GM12892 (cell line): Measurements from ENCODE around the gene KRT81.

Source experiments
- POLR2A ChIP-seq: IDR thresholded peaks from 2 replicates; pipeline ENCODE4 v1.6.1; 2011; ENCODE audit warnings: low read depth, low read length, control low read depth
- POLR2AphosphoS5 ChIP-seq: IDR thresholded peaks from 2 replicates; pipeline ENCODE4 v1.6.1; 2011; ENCODE audit warnings: low read depth, low read length, control low read depth
- TAF1 ChIP-seq: IDR thresholded peaks from 2 replicates; pipeline ENCODE4 v1.6.1; 2011; ENCODE audit warnings: low read depth, mild to moderate bottlenecking, control low read depth, low read length, borderline replicate concordance

GRCh38 chr12:52331039-52331438, 39.7 kb upstream of the KRT81 start:
- TF ChIP-seq POLR2AphosphoS5 (no peak), POLR2A (no peak), TAF1 (no peak)
